Liver (tissue), 9 donors: Measurements from ENCODE around the gene SCIN. TPM values are rescaled to one million over a fixed set of nuclear protein-coding genes. Genes with fewer than 3 reads are reported as not detected.

Source experiments
- DNase-seq: peaks from one replicate; pipeline ENCODE4 v3.0.0-alpha.2; 2017; ENCODE audit warnings: low spot score
- H3K27ac ChIP-seq, 2 donors: one replicate each; pipeline ENCODE4 v1.7.0; 2013; ENCODE audit warnings: inconsistent platforms in 2 of 2, low read length in 2 of 2, control low read depth in 1 of 2, low read depth in 1 of 2, mild to moderate bottlenecking in 1 of 2
- H3K27me3 ChIP-seq, 4 donors: one replicate each; pipeline versions ENCODE4 v1.6.1 to v1.7.0; 2013; ENCODE audit warnings: low read length in 3 of 4, inconsistent platforms in 1 of 4, mild to moderate bottlenecking in 1 of 4, moderate library complexity in 1 of 4; ENCODE audit not compliant: control insufficient read depth in 4 of 4, insufficient read depth in 4 of 4
- H3K36me3 ChIP-seq, 4 donors: one replicate each; pipeline versions ENCODE4 v1.6.1 to v1.7.0; 2013; ENCODE audit warnings: low read length in 3 of 4, mild to moderate bottlenecking in 3 of 4, low read depth in 1 of 4, moderate library complexity in 1 of 4; ENCODE audit not compliant: control insufficient read depth in 4 of 4, insufficient read depth in 3 of 4
- H3K4me1 ChIP-seq, 4 donors: one replicate each; pipeline versions ENCODE4 v1.6.1 to v1.7.0; 2013; ENCODE audit warnings: low read length in 3 of 4, mild to moderate bottlenecking in 3 of 4, moderate library complexity in 1 of 4; ENCODE audit not compliant: control insufficient read depth in 4 of 4, insufficient read depth in 4 of 4
- H3K4me3 ChIP-seq, 3 donors: one replicate each; pipeline versions ENCODE4 v1.6.1 to v1.7.0; 2013; ENCODE audit warnings: low read length in 3 of 3, control low read depth in 1 of 3, low read depth in 1 of 3, mild to moderate bottlenecking in 1 of 3
- H3K9ac ChIP-seq, 2 donors: one replicate each; pipeline ENCODE4 v1.7.0; 2013; ENCODE audit warnings: low read length in 2 of 2, mild to moderate bottlenecking in 2 of 2, moderate library complexity in 2 of 2, control low read depth in 1 of 2, low read depth in 1 of 2
- H3K9me3 ChIP-seq, 4 donors: one replicate each; pipeline versions ENCODE4 v1.6.1 to v1.7.0; 2013; ENCODE audit warnings: low read length in 3 of 4; ENCODE audit not compliant: control insufficient read depth in 4 of 4
- EGR1 ChIP-seq, 2 donors: IDR thresholded peaks; 2 replicates each; pipeline ENCODE4 v1.6.1; 2016 to 2018; ENCODE audit warnings: antibody characterized with exemption in 2 of 2, low read depth in 2 of 2
- FOXA1 ChIP-seq: IDR thresholded peaks from 2 replicates; pipeline ENCODE4 v1.6.1; 2016; ENCODE audit warnings: antibody characterized with exemption
- FOXA2 ChIP-seq: IDR thresholded peaks from 2 replicates; pipeline ENCODE4 v1.6.1; 2016; ENCODE audit warnings: antibody characterized with exemption
- GABPA ChIP-seq, 2 donors: IDR thresholded peaks in 1 of 2; conservative IDR thresholded peaks in 1 of 2; 2 replicates each; pipeline ENCODE4 v1.6.1; 2016; ENCODE audit warnings: antibody characterized with exemption in 2 of 2, mild to moderate bottlenecking in 1 of 2, moderate library complexity in 1 of 2
- HNF4A ChIP-seq, 2 donors: conservative IDR thresholded peaks; 2 replicates each; pipeline ENCODE4 v1.6.1; 2016; ENCODE audit warnings: antibody characterized with exemption in 2 of 2, mild to moderate bottlenecking in 2 of 2
- HNF4G ChIP-seq: IDR thresholded peaks from 2 replicates; pipeline ENCODE4 v1.6.1; 2016; ENCODE audit warnings: antibody characterized with exemption
- JUND ChIP-seq, 2 donors: IDR thresholded peaks; 2 replicates each; pipeline ENCODE4 v1.6.1; 2016; ENCODE audit warnings: antibody characterized with exemption in 2 of 2
- NR2F2 ChIP-seq: IDR thresholded peaks from 2 replicates; pipeline ENCODE4 v1.6.1; 2016; ENCODE audit warnings: antibody characterized with exemption
- RAD21 ChIP-seq, 2 donors: IDR thresholded peaks; 2 replicates each; pipeline ENCODE4 v1.6.1; 2016; ENCODE audit warnings: antibody characterized with exemption in 2 of 2, mild to moderate bottlenecking in 2 of 2
- RXRA ChIP-seq, 2 donors: IDR thresholded peaks; 2 replicates each; pipeline ENCODE4 v1.6.1; 2017 to 2018; ENCODE audit warnings: antibody characterized with exemption in 2 of 2, mild to moderate bottlenecking in 1 of 2
- SP1 ChIP-seq: IDR thresholded peaks from 2 replicates; pipeline ENCODE4 v1.6.1; 2018; ENCODE audit warnings: antibody characterized with exemption, mild to moderate bottlenecking
- TAF1 ChIP-seq: conservative IDR thresholded peaks from 2 replicates; pipeline ENCODE4 v1.6.1; 2016; ENCODE audit warnings: antibody characterized with exemption, mild to moderate bottlenecking
- YY1 ChIP-seq: IDR thresholded peaks from 2 replicates; pipeline ENCODE4 v1.6.1; 2016; ENCODE audit warnings: antibody characterized with exemption, mild to moderate bottlenecking
- WGBS: extraction: QIAGEN DNeasy Blood & Tissue Kit; methylation state at CpG from one replicate; pipeline ENCODE4 v1.1.7; 2013; 5-methylcytosine and 5-hydroxymethylcytosine counted together
- polyA plus RNA-seq, 2 donors: library from polyadenylated mRNA; stranded (reverse) in 1 of 2; unstranded in 1 of 2; fragments of 200-250 nt in 1 of 2; fragments of >200 nt in 1 of 2; fragmentation: Nextera tagmentation in 1 of 2; extraction: Ambion mirVana in 1 of 2; gene quantifications; one replicate each; pipeline versions ENCODE4 v1.2.1 to v1.2.3, GENCODE V29; 2013 to 2015
- total RNA-seq, 2 donors: library from RNA; depleted of rRNA; stranded (reverse); fragments of >200 nt; gene quantifications; one replicate each; pipeline ENCODE4 v1.2.3, GENCODE V29; 2014
- TF ChIP-seq, protein P1 (sequence below): IDR thresholded peaks from 2 replicates; pipeline ENCODE4 v1.6.1; 2016; ENCODE audit warnings: antibody characterized with exemption
- TF ChIP-seq, protein P2 (sequence below): IDR thresholded peaks from 2 replicates; pipeline ENCODE4 v1.6.1; 2016; ENCODE audit warnings: antibody characterized with exemption, mild to moderate bottlenecking
- TF ChIP-seq, protein P3 (sequence below): fragments of 150-350 bp; IDR thresholded peaks from 2 replicates; pipeline ENCODE4 v1.5.1; 2017; ENCODE audit warnings: improper control_type of control experiment, low read depth, low read length; ENCODE audit not compliant: missing input control
- TF ChIP-seq, protein P4 (sequence below): IDR thresholded peaks from 2 replicates; pipeline ENCODE4 v1.6.1; 2016; ENCODE audit warnings: antibody characterized with exemption
- TF ChIP-seq, protein P5 (sequence below): IDR thresholded peaks from 2 replicates; pipeline ENCODE4 v1.6.1; 2016; ENCODE audit warnings: antibody characterized with exemption
- donor health status: healthy.
- donor health status: healthy.
- donor health status: healthy.
- donor health status: healthy.
- donor health status: healthy.

SCIN gene
- total and polyA plus RNA-seq, 4 donors: 0.05 to 0.23 TPM; not detected in 2

DNA sequence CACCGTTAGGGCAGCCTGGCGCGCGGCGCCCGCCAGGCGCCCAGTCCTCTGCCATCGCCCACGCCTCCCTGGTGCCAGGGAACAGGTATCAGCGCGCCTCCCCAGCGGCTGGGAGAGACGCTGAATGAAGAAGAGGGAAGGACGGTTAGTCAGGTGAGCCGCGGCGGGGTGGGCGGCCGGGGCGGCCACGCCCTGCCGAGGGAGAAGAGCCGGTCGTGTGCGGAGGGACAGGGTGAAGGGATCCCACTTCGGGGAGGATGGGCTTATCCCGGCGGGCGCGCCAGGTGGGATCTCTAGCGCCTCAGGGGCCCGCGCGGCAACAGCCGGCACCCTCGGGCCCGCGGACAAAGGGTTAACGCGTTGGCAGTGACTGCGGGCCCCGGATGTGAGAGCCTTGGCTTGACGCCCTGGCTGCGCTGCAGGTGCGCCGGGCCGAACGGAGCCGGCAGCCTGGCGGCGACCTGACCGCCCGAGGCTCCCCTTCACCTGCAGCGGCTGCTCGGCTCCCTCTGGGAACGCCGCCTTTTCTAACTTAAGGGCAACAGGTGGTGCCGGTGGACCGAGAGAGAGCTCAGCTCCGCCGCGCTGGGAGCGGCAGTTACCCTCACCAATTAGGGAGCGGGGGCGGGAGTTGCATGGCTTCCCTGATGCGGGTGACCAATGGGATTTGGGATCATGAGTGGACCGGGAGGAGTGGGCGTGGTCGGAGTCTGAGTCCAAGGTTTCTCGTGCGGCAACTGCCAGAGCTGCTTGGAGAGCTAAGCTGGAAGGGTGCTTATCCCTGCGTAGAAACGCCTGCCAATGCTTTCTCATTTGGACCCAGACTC lies 116.6 kb downstream of the SCIN start, which contains the start of gene ARL4A:
Gene ARL4A (plus strand): TSS at position 743 of the 827 bp plus-strand sequence. CDS start 622 bp downstream, outside the sequence.
- Histone ChIP-seq H3K4me3 (peak within 1 kb of the TSS; percentile 80 to 86 (median 83)), H3K4me1 (peaks cover 0 to 17% (median 1%) of the 10 kb centered on the region in 4 donors), H3K9me3 (no peaks in the 10 kb centered on the region), H3K9ac (peak within 1 kb of the TSS; percentile 77 to 87), H3K36me3 (no peaks in the 10 kb centered on the region), H3K27me3 (no peaks in the 10 kb centered on the region), H3K27ac (peak within 1 kb of the TSS; percentile 83 to 96)
- TF ChIP-seq EGR1 (IDR thresholded peaks at IDR 0.05; ENCODE audit: low read depth in 2 of 2) (peak in 1 of 2 donors; percentile 22), RXRA (IDR thresholded peaks at IDR 0.05) (peak; percentile 52), FOXA1 (no peak), FOXA2 (no peak), GABPA (IDR thresholded peaks at IDR 0.05 in 1 of 2, conservative IDR thresholded peaks at IDR 0.05 in 1 of 2) (peak in 1 of 2 donors; percentile 49), NR2F2 (peak; percentile 34), RAD21 (IDR thresholded peaks at IDR 0.05) (peak; percentile 76 to 88), TAF1 (peak; percentile 99), SP1 (peak; percentile 97), HNF4G (peak; percentile 63), HNF4A (conservative IDR thresholded peaks at IDR 0.05) (peak; percentile 64 to 85), YY1 (peak; percentile 55), JUND (IDR thresholded peaks at IDR 0.05) (peak in 1 of 2 donors; percentile 63)
- TF ChIP-seq, protein P1, sequence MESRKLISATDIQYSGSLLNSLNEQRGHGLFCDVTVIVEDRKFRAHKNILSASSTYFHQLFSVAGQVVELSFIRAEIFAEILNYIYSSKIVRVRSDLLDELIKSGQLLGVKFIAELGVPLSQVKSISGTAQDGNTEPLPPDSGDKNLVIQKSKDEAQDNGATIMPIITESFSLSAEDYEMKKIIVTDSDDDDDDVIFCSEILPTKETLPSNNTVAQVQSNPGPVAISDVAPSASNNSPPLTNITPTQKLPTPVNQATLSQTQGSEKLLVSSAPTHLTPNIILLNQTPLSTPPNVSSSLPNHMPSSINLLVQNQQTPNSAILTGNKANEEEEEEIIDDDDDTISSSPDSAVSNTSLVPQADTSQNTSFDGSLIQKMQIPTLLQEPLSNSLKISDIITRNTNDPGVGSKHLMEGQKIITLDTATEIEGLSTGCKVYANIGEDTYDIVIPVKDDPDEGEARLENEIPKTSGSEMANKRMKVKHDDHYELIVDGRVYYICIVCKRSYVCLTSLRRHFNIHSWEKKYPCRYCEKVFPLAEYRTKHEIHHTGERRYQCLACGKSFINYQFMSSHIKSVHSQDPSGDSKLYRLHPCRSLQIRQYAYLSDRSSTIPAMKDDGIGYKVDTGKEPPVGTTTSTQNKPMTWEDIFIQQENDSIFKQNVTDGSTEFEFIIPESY: no peak
- TF ChIP-seq, protein P2, sequence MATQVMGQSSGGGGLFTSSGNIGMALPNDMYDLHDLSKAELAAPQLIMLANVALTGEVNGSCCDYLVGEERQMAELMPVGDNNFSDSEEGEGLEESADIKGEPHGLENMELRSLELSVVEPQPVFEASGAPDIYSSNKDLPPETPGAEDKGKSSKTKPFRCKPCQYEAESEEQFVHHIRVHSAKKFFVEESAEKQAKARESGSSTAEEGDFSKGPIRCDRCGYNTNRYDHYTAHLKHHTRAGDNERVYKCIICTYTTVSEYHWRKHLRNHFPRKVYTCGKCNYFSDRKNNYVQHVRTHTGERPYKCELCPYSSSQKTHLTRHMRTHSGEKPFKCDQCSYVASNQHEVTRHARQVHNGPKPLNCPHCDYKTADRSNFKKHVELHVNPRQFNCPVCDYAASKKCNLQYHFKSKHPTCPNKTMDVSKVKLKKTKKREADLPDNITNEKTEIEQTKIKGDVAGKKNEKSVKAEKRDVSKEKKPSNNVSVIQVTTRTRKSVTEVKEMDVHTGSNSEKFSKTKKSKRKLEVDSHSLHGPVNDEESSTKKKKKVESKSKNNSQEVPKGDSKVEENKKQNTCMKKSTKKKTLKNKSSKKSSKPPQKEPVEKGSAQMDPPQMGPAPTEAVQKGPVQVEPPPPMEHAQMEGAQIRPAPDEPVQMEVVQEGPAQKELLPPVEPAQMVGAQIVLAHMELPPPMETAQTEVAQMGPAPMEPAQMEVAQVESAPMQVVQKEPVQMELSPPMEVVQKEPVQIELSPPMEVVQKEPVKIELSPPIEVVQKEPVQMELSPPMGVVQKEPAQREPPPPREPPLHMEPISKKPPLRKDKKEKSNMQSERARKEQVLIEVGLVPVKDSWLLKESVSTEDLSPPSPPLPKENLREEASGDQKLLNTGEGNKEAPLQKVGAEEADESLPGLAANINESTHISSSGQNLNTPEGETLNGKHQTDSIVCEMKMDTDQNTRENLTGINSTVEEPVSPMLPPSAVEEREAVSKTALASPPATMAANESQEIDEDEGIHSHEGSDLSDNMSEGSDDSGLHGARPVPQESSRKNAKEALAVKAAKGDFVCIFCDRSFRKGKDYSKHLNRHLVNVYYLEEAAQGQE: peak; percentile 93
- TF ChIP-seq, protein P3, sequence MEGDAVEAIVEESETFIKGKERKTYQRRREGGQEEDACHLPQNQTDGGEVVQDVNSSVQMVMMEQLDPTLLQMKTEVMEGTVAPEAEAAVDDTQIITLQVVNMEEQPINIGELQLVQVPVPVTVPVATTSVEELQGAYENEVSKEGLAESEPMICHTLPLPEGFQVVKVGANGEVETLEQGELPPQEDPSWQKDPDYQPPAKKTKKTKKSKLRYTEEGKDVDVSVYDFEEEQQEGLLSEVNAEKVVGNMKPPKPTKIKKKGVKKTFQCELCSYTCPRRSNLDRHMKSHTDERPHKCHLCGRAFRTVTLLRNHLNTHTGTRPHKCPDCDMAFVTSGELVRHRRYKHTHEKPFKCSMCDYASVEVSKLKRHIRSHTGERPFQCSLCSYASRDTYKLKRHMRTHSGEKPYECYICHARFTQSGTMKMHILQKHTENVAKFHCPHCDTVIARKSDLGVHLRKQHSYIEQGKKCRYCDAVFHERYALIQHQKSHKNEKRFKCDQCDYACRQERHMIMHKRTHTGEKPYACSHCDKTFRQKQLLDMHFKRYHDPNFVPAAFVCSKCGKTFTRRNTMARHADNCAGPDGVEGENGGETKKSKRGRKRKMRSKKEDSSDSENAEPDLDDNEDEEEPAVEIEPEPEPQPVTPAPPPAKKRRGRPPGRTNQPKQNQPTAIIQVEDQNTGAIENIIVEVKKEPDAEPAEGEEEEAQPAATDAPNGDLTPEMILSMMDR: peak; percentile 41
- TF ChIP-seq, protein P4, sequence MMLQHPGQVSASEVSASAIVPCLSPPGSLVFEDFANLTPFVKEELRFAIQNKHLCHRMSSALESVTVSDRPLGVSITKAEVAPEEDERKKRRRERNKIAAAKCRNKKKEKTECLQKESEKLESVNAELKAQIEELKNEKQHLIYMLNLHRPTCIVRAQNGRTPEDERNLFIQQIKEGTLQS: no peak
- TF ChIP-seq, protein P5, sequence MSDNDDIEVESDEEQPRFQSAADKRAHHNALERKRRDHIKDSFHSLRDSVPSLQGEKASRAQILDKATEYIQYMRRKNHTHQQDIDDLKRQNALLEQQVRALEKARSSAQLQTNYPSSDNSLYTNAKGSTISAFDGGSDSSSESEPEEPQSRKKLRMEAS: peak; percentile 72
- WGBS: under 1% methylated on average over 73 of the region's 73 CpGs
- DNase-seq: peak; percentile 98
